HepG2 (cell line): ENCODE data around the gene NT5DC1. TPM values are rescaled to one million over a fixed set of nuclear protein-coding genes. Genes with fewer than 3 reads are reported as not detected.

Source experiments
- ATF1 ChIP-seq: IDR thresholded peaks from 2 replicates; pipeline ENCODE4 v1.6.1; 2016; ENCODE audit warnings: mild to moderate bottlenecking, control low read depth
- CHCHD3 ChIP-seq: sonication (generic); formaldehyde crosslinking; IDR thresholded peaks from 2 replicates; pipeline ENCODE4 v1.8.0; 2022; ENCODE audit warnings: mild to moderate bottlenecking, missing genetic modification reagents, moderate library complexity
- FOXA3 ChIP-seq: IDR thresholded peaks from 2 replicates; pipeline ENCODE4 v1.6.1; 2016; ENCODE audit warnings: missing genetic modification reagents, missing compliant biosample characterization
- FOXO1 ChIP-seq: sonication (generic); formaldehyde crosslinking; IDR thresholded peaks from 2 replicates; pipeline ENCODE4 v1.4.0; 2020; ENCODE audit warnings: missing genetic modification reagents
- GABPB1 ChIP-seq: IDR thresholded peaks from 2 replicates; pipeline ENCODE4 v1.6.1; 2016; ENCODE audit warnings: mild to moderate bottlenecking, missing genetic modification reagents, moderate library complexity, missing compliant biosample characterization
- HDAC1 ChIP-seq: sonication (generic); formaldehyde crosslinking; IDR thresholded peaks from 2 replicates; pipeline ENCODE4 v1.5.1; 2020; ENCODE audit warnings: mild to moderate bottlenecking, missing genetic modification reagents
- HMG20B ChIP-seq: conservative IDR thresholded peaks from 2 replicates; pipeline ENCODE4 v1.6.1; 2016; ENCODE audit warnings: missing genetic modification reagents, missing compliant biosample characterization
- JUND ChIP-seq: sonication (generic); formaldehyde crosslinking; IDR thresholded peaks from 2 replicates; pipeline ENCODE4 v1.8.0; 2022; ENCODE audit warnings: mild to moderate bottlenecking, missing genetic modification reagents
- MLX ChIP-seq: IDR thresholded peaks from 2 replicates; pipeline ENCODE4 v1.6.1; 2016
- NR1H2 ChIP-seq: sonication (generic); formaldehyde crosslinking; IDR thresholded peaks from 2 replicates; pipeline ENCODE4 v1.8.1; 2022; ENCODE audit warnings: low read depth, missing genetic modification reagents, borderline replicate concordance
- RELA ChIP-seq: sonication (generic); formaldehyde crosslinking; IDR thresholded peaks from 2 replicates; pipeline ENCODE4 v1.4.0; 2020; ENCODE audit warnings: missing genetic modification reagents
- RFX5 ChIP-seq: IDR thresholded peaks from 2 replicates; pipeline ENCODE4 v1.6.1; 2011; ENCODE audit warnings: low read depth, low read length, improper control_type of control experiment
- SMAD1 ChIP-seq: sonication (generic); formaldehyde crosslinking; IDR thresholded peaks from 2 replicates; pipeline ENCODE4 v1.4.0; 2020; ENCODE audit warnings: missing genetic modification reagents, low read depth, mild to moderate bottlenecking, borderline replicate concordance
- SNAI1 ChIP-seq: sonication (generic); formaldehyde crosslinking; IDR thresholded peaks from 2 replicates; pipeline ENCODE4 v1.5.0; 2020; ENCODE audit warnings: mild to moderate bottlenecking, missing genetic modification reagents, borderline replicate concordance
- SRSF1 ChIP-seq: fragments of 200-400 bp; formaldehyde crosslinking; optimal IDR thresholded peaks from 2 replicates; pipeline ENCODE3; 2017; ENCODE audit warnings: mild to moderate bottlenecking, low read depth, low read length, moderate library complexity
- SSRP1 ChIP-seq: IDR thresholded peaks from 2 replicates; pipeline ENCODE4 v1.6.1; 2016; ENCODE audit warnings: control low read depth
- TBL1XR1 ChIP-seq: fragments of 150-350 bp; IDR thresholded peaks from 2 replicates; pipeline ENCODE4 v1.6.1; 2014; ENCODE audit warnings: borderline replicate concordance, low read length; ENCODE audit not compliant: partially characterized antibody
- ZFP41 ChIP-seq: sonication (generic); formaldehyde crosslinking; IDR thresholded peaks from 2 replicates; pipeline ENCODE4 v1.4.0; 2020; ENCODE audit warnings: mild to moderate bottlenecking, missing genetic modification reagents, borderline replicate concordance
- ZFP82 ChIP-seq: sonication (generic); formaldehyde crosslinking; IDR thresholded peaks from 2 replicates; pipeline ENCODE4 v1.5.1; 2020; ENCODE audit warnings: mild to moderate bottlenecking, missing genetic modification reagents, borderline replicate concordance
- ZNF10 ChIP-seq: sonication (generic); formaldehyde crosslinking; IDR thresholded peaks from 2 replicates; pipeline ENCODE4 v1.4.0; 2020; ENCODE audit warnings: mild to moderate bottlenecking, low read depth, missing genetic modification reagents, borderline replicate concordance
- ZNF33B ChIP-seq: sonication (generic); formaldehyde crosslinking; IDR thresholded peaks from 2 replicates; pipeline ENCODE4 v1.5.1; 2020; ENCODE audit warnings: mild to moderate bottlenecking, missing genetic modification reagents
- ZNF530 ChIP-seq: sonication (generic); formaldehyde crosslinking; IDR thresholded peaks from 2 replicates; pipeline ENCODE4 v1.5.0; 2020; ENCODE audit warnings: low read depth, mild to moderate bottlenecking, missing genetic modification reagents
- ZNF598 ChIP-seq: sonication (generic); formaldehyde crosslinking; IDR thresholded peaks from 2 replicates; pipeline ENCODE4 v1.5.1; 2020; ENCODE audit warnings: mild to moderate bottlenecking, missing genetic modification reagents, borderline replicate concordance
- ZNF749 ChIP-seq: sonication (generic); formaldehyde crosslinking; IDR thresholded peaks from 2 replicates; pipeline ENCODE4 v1.8.0; 2022; ENCODE audit warnings: mild to moderate bottlenecking, missing genetic modification reagents, moderate library complexity, borderline replicate concordance
- ZSCAN30 ChIP-seq: sonication (generic); formaldehyde crosslinking; IDR thresholded peaks from 2 replicates; pipeline ENCODE4 v1.5.0; 2020; ENCODE audit warnings: mild to moderate bottlenecking, missing genetic modification reagents
- polyA plus RNA-seq, 8 experiments: library from polyadenylated mRNA; depleted of rRNA in 3 of 8; stranded (reverse) in 7 of 8; unstranded in 1 of 8; fragments of >200 nt; fragmentation: Illumina TruSeq in 4 of 8; extraction: Trizol in 4 of 8; gene quantifications; 2 replicates each; pipeline versions ENCODE4 v1.2.1 to v1.2.3, GENCODE V29; 2011 to 2016; ENCODE audit warnings: low read depth in 4 of 8, missing spikeins in 1 of 8, mixed read lengths in 1 of 8; ENCODE audit not compliant: insufficient read depth in 1 of 8
- total RNA-seq, 5 experiments: library from RNA; depleted of rRNA; stranded (reverse); fragments of >200 nt; fragmentation: Illumina TruSeq; extraction: Trizol; gene quantifications; 2 replicates each; pipeline ENCODE4 v1.2.3, GENCODE V29; 2016; ENCODE audit warnings: low read depth in 1 of 5
- TF ChIP-seq, protein P1 (sequence below): IDR thresholded peaks from 2 replicates; pipeline ENCODE4 v1.6.1; 2016; ENCODE audit warnings: low read depth, missing genetic modification reagents, missing compliant biosample characterization

NT5DC1 gene
- total and polyA plus RNA-seq, 2 of the 13 experiments (the other 11 are each of a cell fraction or from before 2014, with no cell fraction given): 27.0 to 56.1 TPM

DNA sequence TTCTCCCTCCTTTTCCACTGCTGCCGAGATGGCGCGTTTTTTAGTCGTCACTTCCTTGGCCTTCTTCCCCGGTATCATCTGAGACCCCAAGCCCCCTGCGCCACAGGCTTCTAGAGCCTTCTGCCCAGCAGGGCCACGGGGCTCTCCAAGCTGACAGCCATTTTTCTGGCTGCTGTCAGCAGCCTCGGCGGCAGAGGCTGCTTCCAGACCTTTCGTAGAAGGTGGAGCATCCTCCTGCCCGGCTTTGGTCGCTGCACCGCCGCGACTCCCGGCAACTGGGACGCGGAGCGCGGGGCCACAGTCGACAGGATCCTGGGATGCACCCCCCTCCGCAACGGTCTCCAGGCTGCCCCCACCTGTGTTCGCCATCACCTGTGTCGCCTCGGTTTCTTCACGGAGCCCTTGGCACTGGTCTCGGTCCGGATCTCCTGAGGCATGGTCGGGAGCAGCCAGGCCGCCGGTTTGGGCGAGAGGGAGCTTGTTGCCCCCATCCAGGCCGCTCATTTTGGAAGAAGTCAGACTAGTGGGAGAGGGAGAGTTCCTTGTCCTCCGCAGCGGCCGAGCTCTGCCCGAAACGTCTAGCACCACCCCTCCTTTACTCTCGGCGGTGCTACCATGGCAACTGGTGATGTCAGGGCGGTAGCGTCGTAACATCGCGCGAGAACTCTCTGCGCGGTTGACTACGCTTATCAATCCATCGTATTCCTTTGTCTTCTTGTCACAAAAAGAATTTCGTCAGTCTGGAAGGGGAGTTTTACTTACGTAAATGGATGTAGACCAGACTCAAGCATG, 153.0 kb downstream of the NT5DC1 start, which contains the start of gene TSPYL4 (continued):
- TF ChIP-seq, protein P1, sequence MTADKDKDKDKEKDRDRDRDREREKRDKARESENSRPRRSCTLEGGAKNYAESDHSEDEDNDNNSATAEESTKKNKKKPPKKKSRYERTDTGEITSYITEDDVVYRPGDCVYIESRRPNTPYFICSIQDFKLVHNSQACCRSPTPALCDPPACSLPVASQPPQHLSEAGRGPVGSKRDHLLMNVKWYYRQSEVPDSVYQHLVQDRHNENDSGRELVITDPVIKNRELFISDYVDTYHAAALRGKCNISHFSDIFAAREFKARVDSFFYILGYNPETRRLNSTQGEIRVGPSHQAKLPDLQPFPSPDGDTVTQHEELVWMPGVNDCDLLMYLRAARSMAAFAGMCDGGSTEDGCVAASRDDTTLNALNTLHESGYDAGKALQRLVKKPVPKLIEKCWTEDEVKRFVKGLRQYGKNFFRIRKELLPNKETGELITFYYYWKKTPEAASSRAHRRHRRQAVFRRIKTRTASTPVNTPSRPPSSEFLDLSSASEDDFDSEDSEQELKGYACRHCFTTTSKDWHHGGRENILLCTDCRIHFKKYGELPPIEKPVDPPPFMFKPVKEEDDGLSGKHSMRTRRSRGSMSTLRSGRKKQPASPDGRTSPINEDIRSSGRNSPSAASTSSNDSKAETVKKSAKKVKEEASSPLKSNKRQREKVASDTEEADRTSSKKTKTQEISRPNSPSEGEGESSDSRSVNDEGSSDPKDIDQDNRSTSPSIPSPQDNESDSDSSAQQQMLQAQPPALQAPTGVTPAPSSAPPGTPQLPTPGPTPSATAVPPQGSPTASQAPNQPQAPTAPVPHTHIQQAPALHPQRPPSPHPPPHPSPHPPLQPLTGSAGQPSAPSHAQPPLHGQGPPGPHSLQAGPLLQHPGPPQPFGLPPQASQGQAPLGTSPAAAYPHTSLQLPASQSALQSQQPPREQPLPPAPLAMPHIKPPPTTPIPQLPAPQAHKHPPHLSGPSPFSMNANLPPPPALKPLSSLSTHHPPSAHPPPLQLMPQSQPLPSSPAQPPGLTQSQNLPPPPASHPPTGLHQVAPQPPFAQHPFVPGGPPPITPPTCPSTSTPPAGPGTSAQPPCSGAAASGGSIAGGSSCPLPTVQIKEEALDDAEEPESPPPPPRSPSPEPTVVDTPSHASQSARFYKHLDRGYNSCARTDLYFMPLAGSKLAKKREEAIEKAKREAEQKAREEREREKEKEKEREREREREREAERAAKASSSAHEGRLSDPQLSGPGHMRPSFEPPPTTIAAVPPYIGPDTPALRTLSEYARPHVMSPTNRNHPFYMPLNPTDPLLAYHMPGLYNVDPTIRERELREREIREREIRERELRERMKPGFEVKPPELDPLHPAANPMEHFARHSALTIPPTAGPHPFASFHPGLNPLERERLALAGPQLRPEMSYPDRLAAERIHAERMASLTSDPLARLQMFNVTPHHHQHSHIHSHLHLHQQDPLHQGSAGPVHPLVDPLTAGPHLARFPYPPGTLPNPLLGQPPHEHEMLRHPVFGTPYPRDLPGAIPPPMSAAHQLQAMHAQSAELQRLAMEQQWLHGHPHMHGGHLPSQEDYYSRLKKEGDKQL (CRISPR knock-in tag): no peak
- TF ChIP-seq MLX (CRISPR knock-in tag) (0 out of 2 replicates have a peak, but pooled peaks have one; percentile 14), JUND (CRISPR knock-in tag) (no peak), SMAD1 (CRISPR knock-in tag) (no peak), TBL1XR1 (no peak), ZNF749 (CRISPR knock-in tag) (no peak), FOXA3 (peak; percentile 64), GABPB1 (peak; percentile 90), ZNF10 (no peak), ZNF598 (CRISPR knock-in tag) (peak; percentile 88), RFX5 (peak; percentile 100), SSRP1 (CRISPR knock-in tag) (0 out of 2 replicates have a peak, but pooled peaks have one; percentile 69), HDAC1 (peak; percentile 49; the same call in 1 of the 2 replicates), ZNF33B (CRISPR knock-in tag) (peak; percentile 73; the same call in 1 of the 2 replicates), HMG20B (CRISPR knock-in tag) (no peak; the same call in 1 of the 2 replicates), NR1H2 (CRISPR knock-in tag) (peak; percentile 55; the same call in 1 of the 2 replicates), ZFP41 (CRISPR knock-in tag) (no peak), SRSF1 (peak; percentile 82), FOXO1 (no peak; the same call in 1 of the 2 replicates), CHCHD3 (CRISPR knock-in tag) (no peak), ATF1 (CRISPR knock-in tag) (peak; percentile 84), ZNF530 (no peak), SNAI1 (CRISPR knock-in tag) (no peak), ZFP82 (CRISPR knock-in tag) (no peak), ZSCAN30 (no peak), RELA (0 out of 2 replicates have a peak, but pooled peaks have one; percentile 1)
